HG03060 (cell line): ENCODE measurements around the gene TBKBP1.

ENCODE experiments used
- ATAC-seq: cut with Tn5 transposase; IDR thresholded peaks from one replicate; pipeline ENCODE4 v1.9.1; 2021; ENCODE audit warnings: low read depth, moderate number of reproducible peaks; ENCODE audit not compliant: unreplicated experiment

The TBKBP1 gene

DNA sequence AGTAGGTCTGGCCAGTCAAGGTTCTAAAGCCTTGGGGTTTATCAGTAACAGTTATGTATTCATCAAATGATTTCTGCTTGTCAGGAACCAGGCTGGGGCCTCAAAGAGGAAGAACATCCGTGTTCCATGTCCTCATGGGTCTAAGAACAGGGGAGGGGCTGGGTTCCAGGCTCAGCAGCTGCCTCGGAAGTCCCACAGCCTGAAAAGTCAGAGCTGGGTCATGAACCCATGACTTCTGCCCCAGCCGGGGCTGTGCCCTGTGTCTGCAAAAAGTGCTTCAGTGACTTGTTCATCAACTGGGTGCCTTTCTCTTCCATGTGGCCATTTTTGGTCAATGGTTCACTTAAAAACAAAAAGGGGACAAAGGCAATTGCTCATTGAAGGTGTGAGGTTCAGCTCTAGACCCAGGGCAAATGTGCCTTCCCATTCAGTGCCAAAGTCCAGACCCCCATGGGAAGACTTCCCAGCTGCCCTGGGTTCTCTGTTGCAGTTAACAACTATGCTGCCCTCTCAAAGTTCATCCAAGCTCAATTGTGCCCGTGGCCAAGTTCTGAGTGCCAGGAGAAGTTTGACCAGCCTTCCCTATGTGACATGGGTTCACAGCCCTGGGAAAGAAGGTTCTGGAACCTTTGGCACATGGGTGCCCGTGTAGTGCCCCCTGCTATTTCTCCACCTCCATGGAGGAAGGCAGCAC, 18.5 kb downstream of the TBKBP1 start:
- no peak for ATAC-seq

DNA sequence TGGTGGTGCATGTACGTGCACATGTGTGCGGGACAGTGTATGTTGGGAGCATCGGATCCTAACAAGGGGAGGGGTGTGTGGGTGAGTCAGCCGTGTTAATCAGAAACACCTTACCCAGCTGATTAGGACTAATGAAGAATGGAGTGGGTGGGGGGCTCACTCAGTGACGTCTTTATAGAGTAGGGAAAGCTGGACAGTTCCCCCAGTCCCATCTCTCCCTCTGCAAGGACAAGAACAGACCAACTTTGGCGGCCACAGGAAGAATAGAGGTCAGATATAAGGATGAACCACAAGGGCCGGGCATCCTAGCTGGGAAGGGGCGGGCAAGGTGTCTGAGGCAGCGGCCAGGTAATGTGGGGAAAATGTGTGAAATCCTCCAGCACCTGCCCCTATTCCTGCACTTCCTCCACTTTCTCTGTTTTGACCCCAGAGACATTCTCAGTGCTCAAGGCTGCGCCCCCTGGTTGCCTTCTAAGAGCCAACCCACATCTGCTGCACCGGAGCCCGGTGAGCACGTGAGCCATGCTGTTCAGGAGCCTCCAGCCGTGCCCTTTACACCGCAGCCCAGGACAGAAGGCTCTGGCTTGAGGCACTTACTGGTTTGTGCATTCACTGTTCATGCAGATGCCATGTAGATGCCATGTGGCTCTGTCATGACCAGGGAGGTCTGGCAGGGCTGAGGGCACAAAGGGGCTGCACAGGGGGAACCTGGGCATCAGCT, 20.2 kb downstream of the TBKBP1 start:
- no peak for ATAC-seq

DNA sequence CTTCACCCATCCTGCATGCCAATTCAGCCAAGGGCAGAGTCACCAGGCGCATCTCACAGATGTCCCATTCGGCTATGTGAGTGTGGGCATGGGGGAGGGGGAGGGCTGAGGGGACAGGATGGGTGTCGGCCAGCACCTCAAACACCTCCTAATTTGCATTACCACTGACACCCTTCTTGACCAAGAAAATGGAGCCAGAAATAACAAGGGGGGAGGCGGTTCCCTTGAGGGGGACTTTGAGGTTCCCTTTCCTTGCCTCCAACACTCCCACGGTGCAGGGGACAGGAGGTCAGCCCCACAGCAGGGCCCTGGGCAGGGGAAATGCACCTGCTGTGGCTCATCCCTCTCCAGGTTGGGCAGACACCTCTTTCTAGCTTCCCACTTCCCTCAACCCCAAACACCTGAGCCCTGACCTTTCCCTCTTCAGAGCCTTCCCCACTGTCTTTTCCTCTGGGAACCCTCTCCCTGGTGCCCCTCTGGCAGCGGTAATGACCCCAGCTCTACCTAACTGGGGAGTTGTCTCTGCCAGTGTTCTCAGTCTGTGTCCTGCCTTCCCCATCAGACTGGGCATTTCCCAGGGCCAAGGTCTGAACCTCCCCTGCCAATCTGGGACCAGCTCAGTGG, 20.9 kb downstream of the TBKBP1 start:
- no peak for ATAC-seq

DNA sequence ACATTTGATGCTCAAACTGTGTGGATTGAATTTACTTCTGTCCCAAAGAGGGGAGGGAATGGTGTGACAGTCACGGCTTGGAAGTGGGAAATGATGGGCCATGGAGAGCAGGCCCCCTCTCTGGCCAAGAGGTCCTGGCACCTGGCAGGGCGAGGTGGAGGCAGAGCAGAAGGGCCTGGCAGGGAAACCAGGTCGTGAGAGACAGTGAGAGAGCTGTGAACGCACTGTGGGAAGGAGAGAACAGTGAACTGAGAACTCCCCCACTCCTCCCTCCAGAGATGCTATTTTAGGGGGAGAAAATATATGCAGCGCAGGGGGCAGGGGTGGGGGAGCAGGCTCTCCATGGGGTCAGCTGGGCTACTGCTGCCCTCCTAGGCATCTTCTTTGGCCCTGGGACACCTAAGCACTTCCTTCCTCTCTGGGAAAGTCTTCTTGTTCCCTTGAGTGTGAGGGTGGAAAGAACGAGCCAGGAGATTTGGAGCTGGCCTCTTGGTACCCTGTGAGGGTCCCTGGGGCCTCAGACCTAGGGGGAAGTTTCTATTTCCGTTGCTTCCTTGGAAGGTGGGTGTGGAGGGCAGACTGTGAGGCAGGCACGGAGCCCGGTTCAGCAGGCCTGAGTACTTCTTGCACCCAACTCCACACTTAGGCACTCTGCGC, 21.8 kb downstream of the TBKBP1 start:
- no peak for ATAC-seq

DNA sequence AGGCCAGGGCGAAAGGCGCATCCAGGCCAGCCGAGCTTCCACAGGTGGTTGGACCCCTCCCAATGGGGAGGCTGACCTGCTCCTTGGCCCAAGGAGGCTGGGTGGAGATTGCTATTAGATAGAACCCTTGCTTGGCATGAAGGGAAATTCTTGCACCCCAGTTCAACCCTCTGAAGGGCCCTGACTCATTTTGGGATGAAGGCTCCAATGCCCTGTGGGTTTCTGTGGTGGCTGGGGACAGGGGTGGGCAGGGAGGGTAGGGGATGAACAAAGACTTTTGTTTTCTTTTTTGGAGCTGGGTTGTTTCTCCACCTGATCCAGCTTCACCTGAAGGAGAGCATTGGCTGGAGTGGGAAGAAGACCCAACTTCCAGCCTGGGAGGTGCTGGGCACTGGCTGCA, 22.4 kb downstream of the TBKBP1 start:
- no peak for ATAC-seq

DNA sequence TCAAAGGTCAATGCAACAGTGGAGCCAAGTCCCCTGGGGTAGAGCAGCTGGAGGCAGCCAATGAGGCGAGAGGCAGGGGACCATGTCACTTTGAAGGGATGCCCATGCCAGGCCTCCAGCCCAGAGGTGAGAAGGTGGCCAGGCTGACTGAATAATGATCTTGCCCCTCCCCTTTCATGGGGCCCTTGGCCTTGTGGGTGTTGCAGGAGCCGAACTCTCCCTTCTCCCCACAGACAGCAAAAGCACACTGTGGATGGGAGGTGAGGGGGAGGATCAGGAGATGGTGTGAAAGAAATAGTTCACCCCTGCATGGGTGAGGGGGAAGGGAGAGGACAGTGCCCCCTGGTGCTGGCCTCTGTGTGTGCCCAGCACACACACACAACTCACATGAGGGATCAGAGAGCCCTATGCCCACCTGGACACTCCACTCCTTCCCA, 23.3 kb downstream of the TBKBP1 start:
- ATAC-seq, result no peak

DNA sequence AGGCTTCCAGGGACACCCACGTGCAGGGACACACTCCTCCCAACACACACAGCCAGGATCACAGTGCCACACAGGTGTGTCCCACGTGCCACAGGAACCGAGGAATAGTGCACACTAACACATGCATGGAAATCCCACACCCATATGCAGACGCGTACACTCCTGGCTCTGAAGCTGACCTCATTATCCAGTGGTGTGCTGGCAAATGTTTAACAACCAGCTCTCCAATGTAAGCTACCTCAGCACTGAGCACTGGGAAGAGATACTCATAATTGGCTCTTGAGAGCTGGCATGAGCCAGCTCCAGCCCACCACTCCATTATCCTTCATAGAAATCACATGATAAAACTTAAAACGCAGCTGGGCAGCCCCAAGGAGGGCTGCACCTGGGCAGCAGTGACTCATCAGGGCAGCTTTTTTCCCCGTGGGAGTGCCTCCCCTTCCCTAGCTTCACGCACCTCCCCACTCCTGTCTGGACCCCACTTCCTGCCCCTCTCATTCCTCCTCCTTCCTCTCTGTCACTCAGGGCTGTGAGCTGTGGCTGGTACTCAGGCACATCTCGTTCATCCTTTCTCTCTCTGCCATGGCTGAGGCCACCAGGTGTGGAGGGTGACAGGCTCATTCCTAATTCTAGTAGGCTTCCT, 24.1 kb downstream of the TBKBP1 start:
- ATAC-seq, result no peak

DNA sequence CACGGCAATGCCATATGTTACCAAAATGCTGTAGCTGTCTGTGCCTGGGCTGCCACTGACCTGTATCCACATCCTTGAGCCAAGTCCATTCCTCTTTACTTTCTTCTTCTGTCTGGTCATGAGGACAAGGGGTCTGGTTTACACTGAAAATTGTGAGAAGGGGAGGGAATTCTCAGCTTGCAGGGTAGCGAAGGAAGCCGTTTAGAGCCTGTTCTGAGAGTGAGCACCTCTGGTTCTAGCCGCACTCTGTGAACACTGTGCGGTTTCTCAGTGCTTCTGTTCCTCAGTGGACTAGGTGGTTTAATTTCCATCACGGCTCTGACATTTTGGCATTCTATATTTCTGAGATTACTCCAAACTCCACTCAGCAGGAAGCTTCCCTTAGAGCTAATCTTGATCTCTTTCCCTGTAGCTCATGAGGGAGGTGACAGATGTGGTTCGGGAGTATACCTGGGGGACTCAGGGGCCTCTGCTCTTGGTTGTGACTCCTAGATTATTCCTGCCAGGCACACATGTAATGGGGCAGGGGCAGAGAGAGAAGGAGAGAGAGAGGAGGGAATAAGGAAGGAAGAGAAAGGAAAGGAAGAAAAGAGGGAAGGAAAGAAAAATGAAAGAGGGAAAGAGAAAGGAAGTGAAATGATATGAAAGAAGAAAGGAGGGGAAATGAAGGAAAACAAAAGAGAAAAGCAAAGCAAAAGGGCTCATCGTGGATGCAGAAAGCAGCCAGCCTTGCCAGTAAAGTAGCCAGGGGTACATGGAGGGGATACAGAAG, 24.9 kb downstream of the TBKBP1 start:
- ATAC-seq, result no peak

DNA sequence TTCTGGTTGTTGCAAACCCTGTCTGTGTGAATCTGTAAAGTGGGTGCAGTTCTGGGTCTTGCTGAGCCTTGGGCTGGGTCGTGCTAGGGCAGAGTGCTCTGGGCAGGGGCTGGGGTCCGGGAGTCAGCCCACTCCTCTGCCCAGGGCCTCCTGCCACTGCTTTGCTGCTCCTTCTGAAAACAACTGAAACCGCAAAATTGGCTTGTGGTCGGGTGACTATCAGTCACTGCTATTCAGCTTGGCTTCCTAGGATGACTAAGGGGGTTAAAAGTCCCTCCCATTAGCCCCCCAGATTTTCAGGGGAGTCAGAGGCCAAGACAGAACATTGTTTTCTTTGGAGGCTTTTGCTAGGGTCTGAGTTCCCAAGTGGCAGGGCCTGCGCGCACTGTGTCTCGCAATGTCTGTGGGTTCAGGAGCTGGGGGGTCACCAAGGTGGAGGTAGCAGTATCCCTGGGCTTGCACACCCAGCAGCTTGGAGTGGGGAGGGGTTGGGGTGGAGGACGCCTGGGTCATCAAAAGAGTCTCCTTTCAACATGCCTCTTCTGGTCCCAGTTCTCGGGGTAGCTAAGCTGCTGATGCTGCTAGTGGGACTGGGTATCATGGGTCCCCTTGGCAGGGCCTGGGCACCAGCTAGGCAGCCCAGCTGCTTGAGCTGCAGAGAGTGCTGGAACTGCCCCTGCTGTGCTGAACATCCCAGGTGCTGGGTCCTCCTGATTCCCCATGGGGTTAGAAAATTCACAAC, 25.6 kb downstream of the TBKBP1 start:
- no peak for ATAC-seq

DNA sequence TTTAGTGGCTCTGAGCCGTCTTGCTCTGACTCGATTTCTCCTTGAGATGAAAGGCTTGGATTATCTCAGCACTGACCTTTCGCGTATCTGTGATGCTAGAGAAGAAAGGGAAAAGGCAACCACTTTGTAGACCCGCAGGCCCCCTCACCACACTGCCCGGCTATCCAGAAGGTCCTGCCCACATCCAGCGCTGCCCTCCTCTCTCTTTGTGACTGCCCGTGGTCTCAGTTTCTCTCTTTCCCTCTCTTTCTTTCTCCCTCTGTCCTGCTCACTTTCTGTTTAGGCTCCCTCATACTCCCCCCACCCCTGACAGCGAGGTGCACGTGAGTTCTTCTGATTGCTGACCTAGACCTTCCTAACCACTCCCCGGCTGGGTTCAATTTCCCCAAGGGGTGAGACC, 26.2 kb downstream of the TBKBP1 start:
- no peak for ATAC-seq

DNA sequence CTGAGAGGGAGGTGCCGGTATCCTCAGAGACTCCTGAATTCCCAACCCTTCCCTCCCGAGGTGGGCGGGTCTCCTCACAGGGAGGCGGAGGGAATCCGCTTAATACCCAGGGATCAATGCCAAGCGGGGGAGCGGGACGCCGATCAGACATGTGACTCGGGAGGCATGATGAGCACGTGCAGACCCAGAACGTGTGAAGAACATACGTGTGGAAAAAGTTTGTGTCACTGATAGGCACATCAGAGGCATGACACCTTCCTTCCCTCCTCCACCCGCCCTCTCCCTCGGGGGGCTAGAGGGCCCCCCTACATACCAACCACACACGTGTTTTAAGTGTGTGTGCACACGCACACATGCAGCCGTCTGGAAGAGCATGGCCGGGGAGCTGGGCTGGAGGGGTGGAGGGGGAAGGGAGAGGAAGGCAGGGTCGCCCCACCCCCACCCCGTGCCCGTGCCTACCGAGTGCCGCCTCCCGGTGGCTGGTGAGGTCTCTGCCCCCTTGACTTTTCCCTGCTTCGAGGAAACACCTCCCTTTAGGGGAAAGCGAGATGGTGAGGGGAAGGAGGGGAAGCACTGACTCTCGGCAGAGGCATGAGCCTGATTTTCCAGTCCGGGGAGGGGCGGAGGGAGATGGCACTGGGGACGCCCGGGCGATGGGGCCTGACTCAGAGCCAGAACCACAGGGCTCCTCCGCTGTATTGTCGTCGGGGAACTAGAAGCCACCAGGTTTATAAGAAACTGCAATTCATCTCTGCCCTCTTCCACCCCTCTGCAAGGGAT, 27.0 kb downstream of the TBKBP1 start:
- no peak for ATAC-seq

DNA sequence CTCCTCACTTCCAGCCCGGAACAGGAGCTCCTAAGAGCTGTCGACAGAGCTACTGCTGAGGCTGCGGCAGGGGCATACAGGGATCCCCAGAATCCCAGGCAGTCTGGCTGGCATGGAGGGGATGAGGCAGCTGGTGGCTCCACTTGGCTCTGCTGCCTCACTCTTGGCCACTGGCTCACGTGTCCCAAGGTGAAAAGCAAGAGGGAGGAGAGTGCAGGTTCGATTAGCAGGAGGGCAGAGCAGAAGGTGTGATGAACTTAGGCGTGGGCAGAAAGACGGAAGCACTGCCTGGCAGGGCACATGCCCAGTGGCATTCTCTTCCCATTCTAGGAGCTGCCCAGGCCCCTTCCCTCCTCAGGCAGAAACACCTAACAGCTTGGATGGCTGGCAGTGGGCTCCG, 27.8 kb downstream of the TBKBP1 start:
- ATAC-seq, result no peak

DNA sequence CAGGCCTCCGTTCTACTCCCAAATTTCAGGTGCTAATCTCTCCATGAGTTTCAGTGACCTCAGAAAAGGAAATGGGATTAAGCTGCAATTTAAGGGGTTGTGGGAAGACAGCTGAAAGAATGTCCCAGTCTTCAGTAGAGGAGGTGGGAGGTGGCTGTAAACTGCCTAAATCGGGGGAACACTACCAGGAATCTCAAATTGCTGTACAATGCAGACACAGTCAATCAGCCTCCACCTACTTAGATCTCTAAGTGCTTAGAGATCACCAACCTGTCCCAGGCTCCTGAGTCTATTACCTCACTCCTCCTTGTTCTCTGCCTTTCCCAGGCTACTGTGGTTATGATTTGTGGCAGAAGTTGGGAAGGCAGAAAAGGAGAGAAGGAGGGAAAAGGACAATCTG, 30.7 kb downstream of the TBKBP1 start:
- ATAC-seq, result no peak

DNA sequence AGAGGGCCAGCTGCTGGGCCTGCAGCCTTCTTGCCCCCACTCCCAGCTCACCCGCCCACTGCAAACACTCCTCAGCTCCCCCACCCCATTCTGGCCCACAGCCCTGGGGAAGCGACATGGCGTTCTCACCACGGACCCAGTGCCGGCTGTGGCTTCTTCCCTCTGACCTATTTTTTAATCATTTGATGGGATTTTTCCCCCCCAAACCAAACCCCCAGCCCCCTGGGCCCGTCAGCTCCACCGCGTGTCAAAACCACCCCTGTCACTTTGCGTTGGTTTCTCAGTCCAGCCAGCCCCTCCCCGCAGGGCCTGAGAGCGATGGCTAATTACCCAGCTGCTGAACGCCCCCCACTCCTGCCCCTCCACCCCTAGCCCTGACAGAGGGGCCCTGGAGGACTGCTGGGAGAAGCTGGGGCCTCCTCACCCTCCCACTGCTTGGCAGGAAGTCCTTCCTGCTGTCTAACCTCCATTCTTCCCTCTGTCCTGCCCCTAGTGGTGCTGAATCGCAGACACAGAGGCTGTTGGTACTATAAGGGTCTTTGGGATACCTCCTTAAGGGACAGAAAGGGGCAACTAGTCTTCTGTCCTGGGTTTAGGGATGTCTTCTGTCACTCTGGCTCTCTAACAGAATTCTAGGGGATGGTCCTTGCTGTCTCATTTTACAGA, 31.6 kb downstream of the TBKBP1 start:
- no peak for ATAC-seq

DNA sequence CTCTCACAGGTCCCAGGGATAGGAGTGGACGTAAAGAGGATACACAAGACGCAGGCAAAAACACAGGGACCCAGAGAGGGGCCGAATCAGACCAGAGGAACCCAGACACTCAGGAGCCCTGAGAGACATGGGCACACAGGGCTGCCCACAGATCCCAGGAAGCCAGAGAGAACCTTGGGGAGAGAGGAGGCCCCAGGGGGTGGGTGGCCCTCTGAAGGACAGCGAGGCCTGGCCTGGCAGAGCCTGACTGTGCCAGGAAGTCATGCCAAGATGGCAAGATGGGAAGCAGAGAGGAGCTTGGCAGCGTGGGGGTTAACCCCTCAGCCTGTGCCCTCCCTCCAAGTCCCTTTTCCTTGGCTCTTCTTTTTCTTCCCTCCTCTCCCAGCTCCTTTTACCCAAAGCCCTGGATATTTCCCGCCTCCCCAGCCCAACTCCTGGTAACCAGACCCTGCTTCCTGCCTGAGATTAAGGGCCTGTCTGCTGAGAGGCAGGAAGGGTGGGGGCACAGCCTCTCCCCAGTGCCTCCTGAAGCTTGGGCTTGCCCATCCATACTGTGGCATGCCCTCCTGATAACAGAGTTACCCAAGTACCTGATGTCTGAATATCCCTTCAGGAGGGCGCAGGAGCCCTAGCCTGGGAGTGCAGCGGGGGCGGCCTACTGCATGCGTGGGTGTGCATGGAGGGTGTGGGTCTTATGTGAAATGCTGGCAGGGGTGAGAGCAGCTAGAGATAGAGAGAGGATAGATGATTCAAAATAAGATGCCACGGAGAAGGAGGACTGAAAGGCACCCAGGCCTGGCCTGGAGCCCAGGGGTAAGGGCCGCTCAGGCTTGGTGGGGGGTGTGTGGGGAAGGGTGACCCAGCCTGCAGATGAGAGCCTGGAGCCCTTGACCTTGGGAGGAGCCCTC, 33.1 kb downstream of the TBKBP1 start:
- no peak for ATAC-seq

DNA sequence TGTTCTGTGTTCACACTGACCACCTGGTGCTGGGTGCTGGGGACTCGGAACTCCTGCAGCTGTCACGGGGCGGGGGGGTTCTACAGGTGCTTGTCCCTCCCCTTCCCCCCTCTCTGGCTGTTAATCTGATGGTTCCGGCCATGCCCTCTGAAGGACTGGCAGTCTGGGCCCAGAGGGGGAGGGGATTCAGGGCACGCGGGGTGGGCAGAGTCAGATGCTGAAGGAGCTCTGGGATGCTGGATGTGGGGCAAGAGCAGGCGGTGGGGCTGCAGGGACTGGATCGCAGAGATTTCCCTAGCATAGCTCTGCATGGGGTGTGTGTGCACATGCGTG, 33.7 kb downstream of the TBKBP1 start:
- no peak for ATAC-seq

DNA sequence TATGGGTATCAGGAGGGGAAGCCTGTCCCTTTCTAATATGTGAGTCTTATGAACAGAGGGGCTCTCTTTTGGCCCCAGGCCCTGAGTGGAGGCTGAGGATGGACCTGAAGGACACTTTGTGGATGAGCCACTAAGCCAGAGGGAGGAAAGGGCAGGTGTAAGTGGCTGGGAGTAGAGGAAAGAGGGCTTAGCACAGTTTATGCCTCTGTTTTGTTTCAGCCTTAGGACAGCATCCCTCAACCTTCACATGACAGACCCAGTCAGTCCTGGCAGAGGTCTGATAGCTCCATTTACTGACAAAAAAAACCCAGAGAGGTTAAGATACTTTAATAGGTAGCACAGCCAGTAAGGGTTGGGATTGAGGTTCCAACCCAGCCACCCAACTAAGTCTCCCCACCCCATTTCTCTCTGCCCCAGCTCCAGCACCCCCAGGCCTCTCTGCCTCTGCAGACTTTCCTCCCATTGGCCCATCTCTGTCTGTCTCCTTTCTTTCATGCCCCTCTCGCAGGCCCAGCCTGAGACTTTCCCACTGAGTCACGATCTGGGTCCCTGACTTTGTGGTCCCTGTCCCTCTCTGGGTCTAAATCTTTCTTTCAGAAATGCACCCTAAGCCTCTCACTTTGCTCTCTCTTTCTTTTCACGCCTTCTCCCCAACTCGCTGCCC, 34.4 kb downstream of the TBKBP1 start:
- ATAC-seq, result no peak
